HG03095 (cell line): Measurements from ENCODE around the gene FGFR1OP2.
"Not testable (repeated sequence)": the region's sequence is repeated elsewhere in the genome, so short reads cannot be mapped to it uniquely, and the experiment has no call there.

ENCODE experiments used
- ATAC-seq: cut with Tn5 transposase; IDR thresholded peaks from one replicate; pipeline ENCODE4 v1.9.1; 2021; ENCODE audit warnings: moderate library complexity; ENCODE audit not compliant: unreplicated experiment

Gene FGFR1OP2

GRCh38 chr12:26937863-26938700 lies at the start of gene FGFR1OP2, which contains the start of gene INTS13:
Gene FGFR1OP2, plus strand, starts transcription at chr12:26938470. Its CDS starts 15,689 bp downstream, at chr12:26954159.
Gene INTS13, minus strand, starts transcription at chr12:26937981. Its CDS starts 1,178 bp downstream, at chr12:26936803.
- ATAC-seq, result peak; percentile 82

- no peak for ATAC-seq
Measured at GRCh38 chr12:26890784-26891183, 47.5 kb upstream of the FGFR1OP2 start.

GRCh38 chr12:26891704-26892103 lies 46.6 kb upstream of the FGFR1OP2 start:
- no peak for ATAC-seq

GRCh38 chr12:26895672-26896071 lies 42.6 kb upstream of the FGFR1OP2 start:
- no peak for ATAC-seq

GRCh38 chr12:26896913-26897312 lies 41.4 kb upstream of the FGFR1OP2 start:
- no peak for ATAC-seq

- ATAC-seq, result not testable (repeated sequence)
Measured at GRCh38 chr12:26903396-26903795, 34.9 kb upstream of the FGFR1OP2 start.

- no peak for ATAC-seq
Measured at GRCh38 chr12:26906024-26906423, 32.2 kb upstream of the FGFR1OP2 start.

- no peak for ATAC-seq
Measured at GRCh38 chr12:26906704-26907103, 31.6 kb upstream of the FGFR1OP2 start.

GRCh38 chr12:26918321-26919215 lies 19.7 kb upstream of the FGFR1OP2 start:
- ATAC-seq, result no peak

- no peak for ATAC-seq
Measured at GRCh38 chr12:26919216-26919555, 19.1 kb upstream of the FGFR1OP2 start.

- ATAC-seq, result no peak
Measured at GRCh38 chr12:26921886-26922285, 16.4 kb upstream of the FGFR1OP2 start.

- ATAC-seq, result no peak
Measured at GRCh38 chr12:26928661-26929060, 9.6 kb upstream of the FGFR1OP2 start.

GRCh38 chr12:26929590-26929989 lies 8.7 kb upstream of the FGFR1OP2 start:
- no peak for ATAC-seq

GRCh38 chr12:26935636-26936378 lies 2.5 kb upstream of the FGFR1OP2 start:
- no peak for ATAC-seq

- no peak for ATAC-seq
Measured at GRCh38 chr12:26936559-26937442, 1.5 kb upstream of the FGFR1OP2 start.

GRCh38 chr12:26937443-26937862 lies 817 bp upstream of the FGFR1OP2 start:
- ATAC-seq, result no peak

- ATAC-seq, result peak; percentile 7
Measured at GRCh38 chr12:26938701-26939062, 412 bp downstream of the FGFR1OP2 start.

GRCh38 chr12:26939192-26939832 lies 1.0 kb downstream of the FGFR1OP2 start:
- no peak for ATAC-seq

GRCh38 chr12:26939953-26940352 lies 1.7 kb downstream of the FGFR1OP2 start:
- ATAC-seq, result no peak
